GM21786 (cell line): ENCODE results near the gene ATP2C1.

Experiments used
- ATAC-seq: cut with Tn5 transposase; IDR thresholded peaks from one replicate; pipeline ENCODE4 v1.9.1; 2021; ENCODE audit not compliant: unreplicated experiment

The ATP2C1 gene

GRCh38 chr3:130895690-130896488, 2.0 kb downstream of the ATP2C1 start:
- ATAC-seq, result no peak

- ATAC-seq, result no peak
Measured at GRCh38 chr3:130897316-130897715, 3.4 kb downstream of the ATP2C1 start.

GRCh38 chr3:130900959-130901358, 7.1 kb downstream of the ATP2C1 start:
- no peak for ATAC-seq

GRCh38 chr3:130901463-130902204, 7.8 kb downstream of the ATP2C1 start:
- ATAC-seq, result no peak

- no peak for ATAC-seq
Measured at GRCh38 chr3:130903412-130903908, 9.6 kb downstream of the ATP2C1 start.

- ATAC-seq, result no peak
Measured at GRCh38 chr3:130904491-130904890, 10.6 kb downstream of the ATP2C1 start.

DNA sequence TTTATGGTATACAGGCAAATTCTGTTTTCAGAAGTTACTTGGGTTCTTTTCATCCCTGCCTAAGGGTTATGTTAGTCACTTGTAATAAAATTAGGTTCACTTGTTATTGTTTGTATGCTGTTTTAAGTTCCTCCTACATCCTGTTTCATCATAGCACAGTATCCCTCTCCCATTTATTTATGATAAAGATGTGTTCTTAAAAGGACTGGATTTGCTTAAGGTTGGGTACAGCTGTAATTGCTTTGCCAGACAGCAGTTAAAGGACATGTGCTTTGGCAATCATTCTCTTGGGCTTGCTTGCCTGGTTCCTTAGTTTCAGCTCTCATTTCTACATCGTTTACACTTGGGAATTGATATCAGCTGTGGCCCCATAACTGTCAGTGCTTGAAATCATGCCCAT, 11.7 kb downstream of the ATP2C1 start:
- ATAC-seq, result peak; percentile 9

DNA sequence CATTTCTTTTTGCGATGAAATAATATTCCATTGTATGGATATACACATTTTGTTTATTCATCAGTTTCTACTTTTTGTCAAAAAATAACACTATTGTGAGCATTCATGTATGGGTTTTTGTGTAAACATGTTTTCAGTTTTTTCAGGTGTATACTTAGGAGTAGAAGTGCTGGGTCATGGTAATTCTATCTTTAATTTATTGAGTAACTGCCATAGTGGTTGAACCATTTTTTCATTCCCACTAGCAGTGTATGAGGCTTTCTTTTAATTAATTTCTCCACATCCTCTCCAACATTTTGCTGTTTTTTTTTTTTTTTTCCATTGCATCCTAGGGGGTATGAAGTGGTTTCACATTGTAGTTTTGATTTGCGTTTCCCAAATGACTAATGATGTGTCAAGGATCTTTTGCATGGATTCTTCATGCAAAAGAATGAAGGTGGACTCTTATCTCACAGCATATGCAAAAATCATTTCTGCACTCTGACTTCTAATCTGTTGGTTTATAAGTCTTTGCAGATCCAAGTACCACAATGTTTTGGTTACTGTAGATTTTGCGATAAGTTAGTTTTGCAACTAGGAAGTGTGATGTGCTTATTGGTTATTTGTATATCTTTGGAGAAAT, 12.6 kb downstream of the ATP2C1 start:
- ATAC-seq, result no peak

- ATAC-seq, result no peak
Measured at GRCh38 chr3:130907500-130907899, 13.6 kb downstream of the ATP2C1 start.

DNA sequence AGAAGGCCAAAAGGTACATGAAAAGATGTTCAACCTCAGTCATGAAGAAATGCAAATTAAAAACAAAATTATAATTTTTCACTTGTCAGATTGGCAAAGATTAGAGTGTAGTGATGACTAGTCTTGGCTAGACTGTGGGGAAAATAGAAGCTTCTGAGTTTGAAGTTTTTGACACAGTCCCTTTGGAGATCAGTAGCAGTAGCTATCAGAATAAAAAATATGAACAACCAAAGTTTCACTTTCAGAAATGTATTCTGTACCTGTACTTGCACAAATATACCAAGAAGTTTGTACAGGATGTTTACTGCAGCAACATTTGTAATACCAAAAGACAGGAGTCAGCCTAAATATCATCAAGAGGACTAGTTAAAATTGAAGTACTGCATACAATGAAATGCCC, 14.1 kb downstream of the ATP2C1 start:
- ATAC-seq, result peak; percentile 51

- ATAC-seq, result no peak
Measured at GRCh38 chr3:130915567-130916292, 21.8 kb downstream of the ATP2C1 start.

- ATAC-seq, result peak; percentile 77
Measured at GRCh38 chr3:130916507-130917167, 22.8 kb downstream of the ATP2C1 start.

DNA sequence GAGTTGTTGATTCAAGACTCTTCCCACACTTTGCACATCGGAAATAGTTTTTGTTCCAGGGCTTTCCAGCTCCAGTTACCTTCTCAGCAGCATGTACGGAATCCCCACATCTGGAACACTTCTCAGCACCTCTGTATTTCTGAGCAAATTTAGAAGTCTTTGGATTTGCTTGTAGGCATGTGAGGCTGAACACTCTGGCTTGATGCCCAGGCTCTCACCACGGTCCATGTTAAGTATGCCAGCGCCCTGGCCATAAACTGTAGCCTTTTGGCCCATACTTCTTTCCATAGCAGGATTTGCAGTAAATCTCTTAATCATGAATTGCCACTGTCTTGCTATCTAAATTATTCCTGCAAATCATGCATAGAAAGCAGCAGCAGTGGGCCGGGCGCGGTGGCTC, 24.4 kb downstream of the ATP2C1 start:
- no peak for ATAC-seq

DNA sequence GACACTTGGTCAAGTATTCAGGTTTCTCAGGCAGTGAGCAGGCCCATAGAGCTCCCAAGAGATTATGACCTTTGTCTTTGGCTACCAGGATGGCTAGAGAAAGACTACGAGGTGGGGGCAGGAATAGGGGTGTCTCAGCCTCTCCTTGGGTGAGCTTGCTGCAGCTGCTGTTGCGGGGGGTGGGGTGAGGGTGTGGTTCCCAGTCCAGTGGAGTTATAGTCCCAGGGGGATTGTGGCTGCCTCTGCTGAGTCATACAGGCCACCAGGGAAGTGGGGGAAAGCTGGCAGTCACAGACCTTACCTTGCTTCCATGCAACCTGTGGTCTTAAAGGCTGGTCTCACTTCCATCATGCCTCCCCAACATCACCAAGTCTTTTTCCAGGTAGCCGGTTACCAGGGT, 31.7 kb downstream of the ATP2C1 start:
- ATAC-seq, result peak; percentile 69

- ATAC-seq, result no peak
Measured at GRCh38 chr3:130926504-130926903, 32.6 kb downstream of the ATP2C1 start.

- no peak for ATAC-seq
Measured at GRCh38 chr3:130929804-130930203, 35.9 kb downstream of the ATP2C1 start.

DNA sequence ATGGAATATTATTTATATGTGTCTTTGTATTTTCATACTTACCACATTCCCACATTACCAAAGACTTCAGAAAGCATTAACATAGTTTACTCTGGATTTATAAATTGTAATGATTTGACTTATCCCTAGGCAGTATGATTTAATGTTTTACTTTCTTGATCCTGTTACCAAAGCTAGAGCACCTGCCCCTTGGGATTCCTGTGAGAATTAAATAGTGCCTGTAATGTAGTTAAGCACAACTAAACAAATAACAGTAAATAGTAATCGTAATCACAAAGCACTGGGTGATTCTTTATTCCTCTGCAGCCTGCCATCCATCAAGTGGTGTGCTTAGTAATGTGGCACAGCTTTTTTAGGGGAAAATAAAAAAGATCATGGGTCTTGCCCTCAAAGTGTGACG, 39.1 kb downstream of the ATP2C1 start:
- no peak for ATAC-seq

GRCh38 chr3:130933801-130934345, 40.0 kb downstream of the ATP2C1 start:
- no peak for ATAC-seq

GRCh38 chr3:130934442-130935089, 40.7 kb downstream of the ATP2C1 start:
- ATAC-seq, result no peak
